OCI-LY7 (cell line): Measurements from ENCODE around the gene THOC7.

ENCODE experiments used
- EZH2phosphoT487 ChIP-seq: fragments of 200-600 bp; sonication (generic); IDR thresholded peaks from 2 replicates; pipeline ENCODE4 v1.6.1; 2018; ENCODE audit warnings: low read depth, borderline replicate concordance, mild to moderate bottlenecking, mixed run types, antibody characterized with exemption, low read length, moderate library complexity, mixed read lengths
- TF ChIP-seq, protein P1 (sequence below): fragments of 200-600 bp; sonication (generic); conservative IDR thresholded peaks from 2 replicates; pipeline ENCODE4 v1.5.1; 2014; ENCODE audit warnings: mild to moderate bottlenecking, antibody characterized with exemption, low read length, moderate library complexity, mixed read lengths

DNA sequence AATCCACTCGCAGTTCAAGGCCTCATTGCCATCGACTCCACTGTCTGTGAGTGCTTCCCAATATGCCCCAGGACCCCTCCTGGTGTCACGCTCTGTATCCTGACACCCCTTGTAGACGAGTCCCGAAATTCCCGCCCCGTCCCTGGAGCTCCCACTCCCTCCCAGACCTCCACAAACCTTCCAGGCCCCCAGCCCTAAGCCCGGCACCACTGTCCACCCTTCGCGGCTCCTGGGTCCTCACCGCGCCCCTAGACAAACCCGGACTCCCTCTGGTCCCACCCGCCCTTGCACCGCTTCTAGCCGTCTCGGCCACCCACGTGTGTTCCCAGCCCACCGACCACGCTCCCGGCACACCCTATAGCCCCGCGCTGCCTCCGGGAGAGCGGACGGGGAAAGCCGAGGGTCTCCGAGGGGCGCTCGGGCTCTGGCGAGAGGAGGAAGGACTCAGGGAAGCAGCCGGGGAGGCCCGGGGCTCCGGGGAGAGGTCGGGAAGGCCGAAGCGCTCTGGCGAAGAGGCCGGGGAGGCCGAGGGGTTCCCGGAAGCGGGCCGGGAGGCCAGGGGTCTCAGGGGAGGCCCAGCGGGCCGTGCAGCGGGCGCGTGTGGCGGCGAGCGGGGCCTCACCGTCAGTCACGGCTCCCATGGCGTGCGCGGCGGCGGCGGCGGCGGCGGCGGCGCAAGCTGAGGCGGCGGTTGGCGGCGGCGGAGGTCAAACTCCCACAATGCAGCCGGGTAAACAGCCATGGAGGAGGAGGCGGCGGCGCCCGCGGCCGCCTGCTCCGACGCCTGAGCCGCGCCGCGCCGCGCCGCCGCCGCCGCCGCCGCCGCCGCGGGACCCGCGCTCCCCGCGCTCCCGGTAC is at the start of gene THOC7, which contains the start of gene ATXN7:
- TF ChIP-seq, protein P1, sequence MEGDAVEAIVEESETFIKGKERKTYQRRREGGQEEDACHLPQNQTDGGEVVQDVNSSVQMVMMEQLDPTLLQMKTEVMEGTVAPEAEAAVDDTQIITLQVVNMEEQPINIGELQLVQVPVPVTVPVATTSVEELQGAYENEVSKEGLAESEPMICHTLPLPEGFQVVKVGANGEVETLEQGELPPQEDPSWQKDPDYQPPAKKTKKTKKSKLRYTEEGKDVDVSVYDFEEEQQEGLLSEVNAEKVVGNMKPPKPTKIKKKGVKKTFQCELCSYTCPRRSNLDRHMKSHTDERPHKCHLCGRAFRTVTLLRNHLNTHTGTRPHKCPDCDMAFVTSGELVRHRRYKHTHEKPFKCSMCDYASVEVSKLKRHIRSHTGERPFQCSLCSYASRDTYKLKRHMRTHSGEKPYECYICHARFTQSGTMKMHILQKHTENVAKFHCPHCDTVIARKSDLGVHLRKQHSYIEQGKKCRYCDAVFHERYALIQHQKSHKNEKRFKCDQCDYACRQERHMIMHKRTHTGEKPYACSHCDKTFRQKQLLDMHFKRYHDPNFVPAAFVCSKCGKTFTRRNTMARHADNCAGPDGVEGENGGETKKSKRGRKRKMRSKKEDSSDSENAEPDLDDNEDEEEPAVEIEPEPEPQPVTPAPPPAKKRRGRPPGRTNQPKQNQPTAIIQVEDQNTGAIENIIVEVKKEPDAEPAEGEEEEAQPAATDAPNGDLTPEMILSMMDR: no peak
- TF ChIP-seq EZH2phosphoT487: no peak
